ENCODE measurements around the gene IGSF22.

DNA sequence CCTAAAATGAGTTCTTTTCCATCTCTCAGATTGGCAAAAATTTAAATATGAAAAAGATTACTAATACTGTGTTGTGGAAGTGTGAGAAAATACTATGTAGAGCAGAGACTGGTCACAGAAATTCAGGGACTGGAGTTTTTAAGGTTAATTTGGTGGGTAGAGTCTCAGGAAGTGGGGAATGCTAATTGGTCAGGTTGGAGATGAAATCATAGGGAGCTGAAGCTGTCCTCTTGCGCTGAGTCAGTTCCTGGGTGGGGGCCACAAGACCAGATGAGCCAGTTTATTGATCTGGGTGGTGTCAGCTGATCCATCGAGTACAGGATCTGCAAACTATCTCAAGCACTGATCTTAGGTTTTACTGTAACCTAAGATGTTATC lies 56.8 kb downstream of the IGSF22 start:
- no peak for TF ChIP-seq CTCF (IDR thresholded peaks at IDR 0.05)
- no peak for TF ChIP-seq POLR2AphosphoS5 (IDR thresholded peaks at IDR 0.05)
